HG03432 (cell line): ENCODE results near the gene USH2A.

Experiments
- ATAC-seq: cut with Tn5 transposase; IDR thresholded peaks from one replicate; pipeline ENCODE4 v1.9.1; 2021; ENCODE audit warnings: mild to moderate bottlenecking, moderate library complexity; ENCODE audit not compliant: unreplicated experiment

Gene USH2A

GRCh38 chr1:216422821-216423520 lies at the start of gene USH2A:
Gene USH2A, minus strand, starts transcription at chr1:216423448. Its CDS starts 1,112 bp downstream, at chr1:216422336.
- no peak for ATAC-seq

GRCh38 chr1:216466162-216466801 lies 43.0 kb upstream of the USH2A start:
- ATAC-seq, result no peak

GRCh38 chr1:216464489-216464888 lies 41.2 kb upstream of the USH2A start:
- no peak for ATAC-seq

GRCh38 chr1:216462066-216462775 lies 39.0 kb upstream of the USH2A start:
- ATAC-seq, result no peak

GRCh38 chr1:216461466-216461865 lies 38.2 kb upstream of the USH2A start:
- ATAC-seq, result no peak

- no peak for ATAC-seq
Observed at GRCh38 chr1:216459651-216460207, 36.5 kb upstream of the USH2A start.

GRCh38 chr1:216458812-216459211 lies 35.6 kb upstream of the USH2A start:
- ATAC-seq, result no peak

GRCh38 chr1:216457356-216457755 lies 34.1 kb upstream of the USH2A start:
- ATAC-seq, result no peak

GRCh38 chr1:216456682-216457081 lies 33.4 kb upstream of the USH2A start:
- ATAC-seq, result no peak

GRCh38 chr1:216453777-216454176 lies 30.5 kb upstream of the USH2A start:
- ATAC-seq, result no peak

- ATAC-seq, result no peak
Observed at GRCh38 chr1:216450227-216450626, 27.0 kb upstream of the USH2A start.

GRCh38 chr1:216448011-216448510 lies 24.8 kb upstream of the USH2A start:
- ATAC-seq, result no peak

GRCh38 chr1:216437603-216438002 lies 14.4 kb upstream of the USH2A start:
- ATAC-seq, result no peak

GRCh38 chr1:216434232-216434631 lies 11.0 kb upstream of the USH2A start:
- no peak for ATAC-seq

GRCh38 chr1:216433175-216433574 lies 9.9 kb upstream of the USH2A start:
- ATAC-seq, result no peak

GRCh38 chr1:216430744-216431143 lies 7.5 kb upstream of the USH2A start:
- ATAC-seq, result no peak

- no peak for ATAC-seq
Observed at GRCh38 chr1:216425577-216425976, 2.3 kb upstream of the USH2A start.

GRCh38 chr1:216420746-216421145 lies 2.5 kb downstream of the USH2A start:
- ATAC-seq, result no peak

GRCh38 chr1:216420263-216420662 lies 3.0 kb downstream of the USH2A start:
- no peak for ATAC-seq

- peak; percentile 46 for ATAC-seq
Observed at GRCh38 chr1:216416488-216416887, 6.8 kb downstream of the USH2A start.

- no peak for ATAC-seq
Observed at GRCh38 chr1:216410026-216410425, 13.2 kb downstream of the USH2A start.
